Measurements from ENCODE around the gene DCDC2.
"Not testable (repeated sequence)": the region's sequence is repeated elsewhere in the genome, so short reads cannot be mapped to it uniquely, and the experiment has no call there.

Gene DCDC2

DNA sequence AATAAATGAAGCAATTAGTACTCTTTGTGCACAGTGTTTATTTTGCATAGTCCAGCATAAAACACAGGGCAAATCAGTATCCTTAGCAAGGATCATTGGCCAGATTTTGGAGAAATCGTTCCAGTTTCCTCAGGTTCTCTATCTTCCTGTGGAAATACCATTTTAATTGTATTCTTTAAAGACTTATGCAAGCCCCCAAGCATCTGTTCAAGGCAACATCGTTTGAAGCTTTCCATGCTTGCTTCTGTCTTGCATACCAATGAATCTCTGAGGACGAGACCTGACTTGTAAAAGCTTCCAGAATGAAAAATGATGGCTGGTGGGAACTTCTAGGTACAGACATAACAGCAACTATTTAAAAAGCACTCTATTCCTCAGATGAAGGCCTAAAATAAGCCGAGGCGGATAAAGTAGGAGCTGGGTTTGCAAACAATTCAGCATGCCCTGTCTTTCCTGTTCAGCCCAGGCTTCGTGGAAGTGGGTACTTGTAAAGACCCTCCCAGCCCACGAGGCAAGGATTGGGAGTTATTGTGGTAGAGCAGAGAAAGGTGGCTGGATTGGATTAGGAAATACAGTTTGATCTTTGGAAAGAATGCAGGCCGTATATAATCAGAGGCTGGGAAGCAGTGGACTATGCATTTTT is 210.2 kb downstream of the DCDC2 start:
- no peak for DNase-seq (ENCODE audit: low read depth)

DNA sequence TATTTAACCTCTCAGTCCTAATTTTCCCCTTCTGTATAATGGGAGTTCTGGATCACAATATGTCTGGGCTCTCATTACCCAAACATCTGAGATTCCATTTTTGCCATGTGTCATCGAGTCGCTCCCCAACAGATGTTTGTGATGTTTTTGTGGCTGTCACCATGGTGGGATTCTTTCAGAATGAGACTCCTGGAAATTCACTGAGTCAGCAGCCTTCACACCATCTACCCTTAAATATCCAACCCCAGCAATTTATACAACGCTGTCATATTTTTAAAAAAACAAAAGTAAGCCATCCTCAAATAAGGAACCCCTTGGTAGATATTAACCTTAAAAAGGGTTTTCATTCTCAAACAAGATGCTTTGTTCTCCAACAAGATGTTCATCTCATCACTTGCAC is 211.0 kb downstream of the DCDC2 start:
- no peak for DNase-seq (ENCODE audit: low read depth)

DNA sequence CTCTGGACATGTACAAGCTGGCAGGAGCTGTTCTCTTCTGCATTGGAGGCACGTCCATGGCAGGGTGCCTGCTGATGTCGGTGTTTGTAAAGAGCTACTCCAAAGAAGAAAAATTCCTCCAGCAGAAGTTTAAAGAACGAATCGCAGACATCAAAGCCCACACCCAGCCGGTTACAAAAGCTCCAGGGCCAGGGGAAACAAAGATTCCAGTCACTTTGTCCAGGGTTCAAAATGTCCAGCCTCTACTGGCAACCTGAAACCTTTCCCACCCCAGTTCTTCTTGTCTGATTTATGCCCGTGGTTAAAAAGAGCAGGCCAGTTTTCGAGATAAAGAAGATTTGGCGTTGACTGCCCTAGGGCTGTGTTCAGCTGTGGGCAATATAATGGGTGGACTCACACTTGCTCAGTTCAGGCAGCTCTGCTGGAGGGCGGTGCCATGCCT is 212.1 kb downstream of the DCDC2 start:
- DNase-seq (ENCODE audit: low read depth) = no peak

DNA sequence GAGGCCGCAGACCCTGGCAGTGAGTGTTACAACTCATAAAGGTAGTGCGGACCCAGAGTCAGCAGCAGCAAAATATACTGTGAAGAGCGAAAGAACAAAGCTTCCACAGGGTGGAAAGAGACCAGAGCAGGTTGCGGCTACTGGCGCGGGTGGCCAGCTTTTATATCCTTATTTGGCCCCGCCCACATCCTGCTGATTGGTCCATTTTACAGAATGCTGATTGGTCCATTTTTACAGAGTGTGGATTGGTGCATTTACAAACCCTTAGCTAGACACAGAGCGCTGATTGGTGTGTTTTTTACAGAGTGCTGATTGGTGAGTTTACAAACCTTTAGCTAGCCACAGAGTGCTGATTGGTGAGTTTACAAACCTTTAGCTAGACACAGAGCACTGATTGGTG is 215.1 kb downstream of the DCDC2 start:
- DNase-seq (ENCODE audit: low read depth) = not testable (repeated sequence)

DNA sequence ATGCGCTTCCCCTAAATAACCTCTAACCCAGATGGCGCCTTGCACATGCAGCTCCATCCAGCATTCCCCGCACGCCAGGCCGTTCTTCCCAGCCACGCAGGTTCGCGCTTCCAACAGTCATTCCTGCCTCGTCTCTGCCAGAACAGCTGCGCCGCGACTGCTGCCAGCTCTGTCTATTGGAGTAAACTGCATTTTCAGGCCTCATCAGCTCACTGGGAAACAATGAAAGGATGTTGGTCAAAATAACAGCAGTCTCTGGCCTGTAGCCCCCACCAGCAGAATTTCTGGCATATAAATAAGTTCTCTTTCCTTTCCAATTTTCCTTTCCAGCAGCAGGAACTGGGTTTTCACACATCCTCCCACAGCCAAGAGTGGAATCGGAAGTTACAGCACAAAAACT is 217.3 kb downstream of the DCDC2 start:
- no peak for DNase-seq (ENCODE audit: low read depth)

DNA sequence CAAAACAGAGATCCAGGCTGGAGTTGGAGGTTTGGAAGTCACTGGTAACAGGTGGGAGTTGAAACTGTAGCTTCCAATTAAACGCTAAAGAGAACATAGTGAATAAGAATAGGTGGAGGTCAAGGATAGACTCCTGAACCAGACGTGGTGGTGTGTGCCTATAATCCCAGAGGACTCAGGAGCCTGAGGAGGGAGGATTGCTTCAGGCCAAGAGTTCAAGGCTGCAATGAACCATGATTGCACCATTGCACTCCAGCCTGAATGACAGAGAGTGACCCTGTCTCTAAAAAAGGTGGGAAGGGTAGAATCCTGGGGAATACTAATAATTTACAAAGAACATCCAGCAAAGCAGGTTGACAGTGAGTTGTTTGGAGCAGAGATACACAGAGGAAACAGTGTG is 218.2 kb downstream of the DCDC2 start:
- DNase-seq (ENCODE audit: low read depth) = no peak

DNA sequence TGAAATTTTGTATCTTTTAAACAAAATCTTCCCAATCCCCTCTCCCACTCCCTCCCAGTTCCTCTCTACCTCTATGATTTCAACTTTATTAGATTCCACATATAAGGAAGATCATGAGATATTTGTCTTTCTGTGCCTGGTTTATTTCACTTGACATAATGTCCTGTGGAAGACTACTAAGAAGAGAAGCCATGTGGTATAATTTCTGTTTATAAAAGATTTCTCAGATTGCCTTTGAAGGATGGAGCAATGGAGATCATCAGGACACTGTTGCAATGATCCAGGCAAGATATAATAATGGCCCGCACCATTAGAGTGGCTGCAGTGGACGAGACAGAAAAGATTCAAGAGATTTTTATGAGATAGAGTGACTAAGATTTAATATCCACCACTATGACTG is 218.8 kb downstream of the DCDC2 start:
- no peak for DNase-seq (ENCODE audit: low read depth)

DNA sequence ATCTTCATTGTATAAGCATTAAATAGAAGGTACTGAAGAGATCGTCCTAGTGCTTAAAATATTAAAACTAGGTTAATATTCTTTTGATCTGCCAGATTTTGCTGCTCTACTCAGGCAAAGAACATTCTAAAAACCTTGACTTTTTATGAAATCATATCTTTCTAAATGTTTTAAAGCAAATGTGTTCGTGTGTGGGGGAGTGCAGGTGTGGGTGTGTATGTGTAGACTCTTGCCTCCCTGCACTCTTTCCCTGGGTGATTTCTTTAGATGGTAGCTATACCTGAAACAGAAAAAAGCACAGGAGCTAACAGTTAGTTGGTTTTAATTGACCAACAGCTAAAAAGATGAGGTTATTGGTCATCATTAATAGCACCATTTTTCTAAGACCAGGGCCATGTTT is 226.1 kb downstream of the DCDC2 start:
- DNase-seq (ENCODE audit: low read depth) = no peak

DNA sequence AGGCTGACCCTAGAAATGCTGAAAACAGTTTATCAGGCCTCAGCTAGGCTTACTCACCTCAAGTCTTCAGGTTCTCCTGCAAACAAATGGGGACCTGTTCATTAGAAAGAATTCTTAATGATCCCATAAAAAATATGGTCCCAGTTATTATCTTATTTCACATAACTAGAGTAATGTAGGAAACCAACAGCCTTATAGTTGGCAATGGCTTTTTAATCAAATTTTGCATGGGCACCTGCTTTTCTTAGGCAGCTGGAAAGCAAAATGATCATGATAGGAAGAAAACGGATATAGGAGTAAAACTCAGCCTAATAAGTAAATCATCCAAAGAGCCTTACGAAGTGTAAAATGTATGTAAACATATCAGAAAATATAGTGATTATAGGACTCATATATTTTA is 230.5 kb downstream of the DCDC2 start:
- DNase-seq (ENCODE audit: low read depth) = no peak

DNA sequence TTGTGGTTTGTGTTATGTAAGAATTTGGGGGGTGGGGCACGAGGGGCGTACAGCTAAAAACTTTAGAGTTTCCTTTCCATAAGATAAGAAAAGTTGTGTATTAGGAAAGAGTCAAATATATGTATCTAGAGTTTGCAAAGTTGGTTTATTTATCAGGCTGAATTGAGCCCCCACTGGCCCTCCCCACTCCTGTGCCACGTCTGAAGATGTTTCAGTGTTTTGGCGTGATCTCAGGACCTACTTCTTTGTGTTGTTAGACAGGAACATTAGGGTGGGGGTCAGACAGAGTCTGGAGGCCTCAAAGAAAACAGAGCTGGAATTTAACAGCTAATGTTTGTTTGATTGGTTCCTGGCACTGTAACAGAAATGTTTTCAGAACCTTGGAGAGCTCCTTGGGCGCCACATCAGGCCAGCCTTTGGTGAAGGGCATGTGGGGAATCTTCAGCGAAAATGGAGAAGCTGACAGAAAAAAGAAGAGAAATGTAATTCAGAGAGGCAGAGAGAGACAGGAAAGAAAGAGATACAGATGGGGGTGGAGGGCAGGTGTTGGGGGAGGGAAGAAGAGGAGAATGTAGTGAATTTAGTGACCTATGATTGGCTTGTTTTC is 231.2 kb downstream of the DCDC2 start:
- DNase-seq (ENCODE audit: low read depth) = no peak

DNA sequence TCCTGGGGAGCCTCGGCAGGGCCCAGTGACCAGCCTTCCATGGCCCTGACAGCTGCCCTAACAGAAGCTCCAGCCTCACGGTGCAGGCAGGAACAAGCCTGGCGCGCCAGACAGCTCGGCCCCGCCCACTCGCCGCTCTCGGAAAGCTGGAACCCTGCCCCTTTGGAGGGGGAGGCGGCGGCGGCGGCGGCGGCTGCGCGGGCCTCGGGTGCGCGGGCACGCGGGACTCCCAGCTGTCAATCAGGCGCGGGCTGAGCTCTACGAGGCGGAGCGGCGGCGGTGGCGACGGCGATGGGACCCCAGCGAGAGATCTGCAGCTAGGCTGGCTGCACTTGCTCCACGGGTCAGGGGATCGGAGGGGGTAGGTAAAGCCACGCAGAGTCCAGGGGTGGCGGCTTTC is 231.9 kb downstream of the DCDC2 start, which contains the start of gene NRSN1:
Gene NRSN1, plus strand, starts transcription at position 236 of the 400 bp plus-strand sequence. CDS start 8,113 bp downstream, outside the sequence.
- DNase-seq (ENCODE audit: low read depth) = no peak

DNA sequence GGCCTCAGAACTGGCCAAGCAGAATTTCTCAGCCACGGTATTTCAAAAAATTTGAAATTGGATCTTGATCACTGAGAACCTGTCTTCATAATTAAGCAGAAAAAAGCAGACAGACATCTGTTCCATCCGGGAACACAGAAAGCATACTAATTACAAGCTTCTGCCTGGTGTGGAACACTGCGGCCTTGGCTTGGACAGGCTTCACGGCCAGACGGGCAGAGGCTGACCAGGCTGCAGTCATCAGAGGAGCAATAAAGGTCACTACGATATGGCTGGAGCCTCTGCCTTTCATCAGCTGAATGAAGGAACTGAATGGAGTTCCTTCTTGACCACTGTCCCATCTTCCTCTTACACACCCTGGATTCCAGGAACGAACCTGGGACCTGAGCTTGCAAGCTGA is 235.7 kb downstream of the DCDC2 start:
- DNase-seq (ENCODE audit: low read depth) = no peak

Data from activated T-cell treated with anti-CD3 and anti-CD28 coated beads for 1 hour (primary cell).